Measurements from ENCODE around the gene CLEC11A. TPM values are rescaled to one million over a fixed set of nuclear protein-coding genes. Genes with fewer than 3 reads are reported as not detected.

Gene CLEC11A
- total RNA-seq, 1 donor from 2014 or later: 25.0 TPM

GRCh38 chr19:50693064-50693975, 29.8 kb upstream of the CLEC11A start:
- DNase-seq (ENCODE audit: extremely low spot score in 2 of 2): no peak
- H3K27me3 ChIP-seq: peaks cover 12% of the 10 kb centered on the region

GRCh38 chr19:50694815-50695145, 28.4 kb upstream of the CLEC11A start:
- intact Hi-C loops (cut with DNase I): no loop called here
- TF ChIP-seq POLR2A (IDR thresholded peaks at IDR 0.05) (no peak), POLR2AphosphoS5 (IDR thresholded peaks at IDR 0.05; ENCODE audit: insufficient read depth in 1 of 2, low read depth in 1 of 2) (no peak), CTCF (IDR thresholded peaks at IDR 0.05) (no peak)
- H3K27me3 ChIP-seq: peaks cover 12% of the 10 kb centered on the region

More at GRCh38 chr19:50693064-50693975, 29.8 kb upstream of the CLEC11A start:
- intact Hi-C loops (cut with DNase I): no loop called here
- TF ChIP-seq POLR2AphosphoS5 (IDR thresholded peaks at IDR 0.05; ENCODE audit: insufficient read depth in 1 of 2, low read depth in 1 of 2) (no peak), CTCF (IDR thresholded peaks at IDR 0.05) (no peak), POLR2A (IDR thresholded peaks at IDR 0.05) (no peak)
- Histone ChIP-seq H3K36me3 (no peaks in the 10 kb centered on the region), H3K9me3 (no peaks in the 10 kb centered on the region), H3K4me1 (no peaks in the 10 kb centered on the region), H3K4me3 (no peak overlapping the region), H3K27ac (no peak overlapping the region)

GRCh38 chr19:50695251-50696093, 27.7 kb upstream of the CLEC11A start:
- no peaks in the 10 kb centered on the region for H3K36me3 ChIP-seq
- TF ChIP-seq POLR2AphosphoS5 (IDR thresholded peaks at IDR 0.05; ENCODE audit: insufficient read depth in 1 of 2, low read depth in 1 of 2): no peak
- no peak for DNase-seq (ENCODE audit: extremely low spot score in 2 of 2)
- no peak overlapping the region for H3K27ac ChIP-seq
- intact Hi-C loops (cut with DNase I): no loop called here
- H3K27me3 ChIP-seq: peaks cover 12% of the 10 kb centered on the region
- no peak overlapping the region for H3K4me3 ChIP-seq
- H3K9me3 ChIP-seq: no peaks in the 10 kb centered on the region
- H3K4me1 ChIP-seq: no peaks in the 10 kb centered on the region

More at GRCh38 chr19:50694815-50695145, 28.4 kb upstream of the CLEC11A start:
- H3K27ac ChIP-seq: no peak overlapping the region
- no peaks in the 10 kb centered on the region for H3K36me3 ChIP-seq
- H3K9me3 ChIP-seq: no peaks in the 10 kb centered on the region
- no peaks in the 10 kb centered on the region for H3K4me1 ChIP-seq
- DNase-seq (ENCODE audit: extremely low spot score in 2 of 2): no peak
- no peak overlapping the region for H3K4me3 ChIP-seq

GRCh38 chr19:50696094-50696483, 27.1 kb upstream of the CLEC11A start:
- no peak overlapping the region for H3K27ac ChIP-seq
- H3K27me3 ChIP-seq: peaks cover 12% of the 10 kb centered on the region
- no peak for DNase-seq (ENCODE audit: extremely low spot score in 2 of 2)
- no peaks in the 10 kb centered on the region for H3K36me3 ChIP-seq
- intact Hi-C loops (cut with DNase I): no loop called here
- H3K4me1 ChIP-seq: no peaks in the 10 kb centered on the region
- H3K4me3 ChIP-seq: no peak overlapping the region
- no peak for TF ChIP-seq CTCF (IDR thresholded peaks at IDR 0.05)
- TF ChIP-seq POLR2AphosphoS5 (IDR thresholded peaks at IDR 0.05; ENCODE audit: insufficient read depth in 1 of 2, low read depth in 1 of 2): no peak
- no peak for TF ChIP-seq POLR2A (IDR thresholded peaks at IDR 0.05)
- no peaks in the 10 kb centered on the region for H3K9me3 ChIP-seq

GRCh38 chr19:50697414-50698124, 25.6 kb upstream of the CLEC11A start:
- Histone ChIP-seq H3K27me3 (peaks cover 12% of the 10 kb centered on the region), H3K4me3 (no peak overlapping the region), H3K4me1 (no peaks in the 10 kb centered on the region), H3K9me3 (no peaks in the 10 kb centered on the region), H3K36me3 (no peaks in the 10 kb centered on the region), H3K27ac (no peak overlapping the region)
- TF ChIP-seq POLR2A (IDR thresholded peaks at IDR 0.05): no peak
- TF ChIP-seq CTCF (IDR thresholded peaks at IDR 0.05): no peak
- no peak for TF ChIP-seq POLR2AphosphoS5 (IDR thresholded peaks at IDR 0.05; ENCODE audit: insufficient read depth in 1 of 2, low read depth in 1 of 2)
- intact Hi-C loops (cut with DNase I): no loop called here
- no peak for DNase-seq (ENCODE audit: extremely low spot score in 2 of 2)
